ENCODE data around the gene LRIF1.
"Not testable (repeated sequence)": the region's sequence is repeated elsewhere in the genome, so short reads cannot be mapped to it uniquely, and the experiment has no call there.

The LRIF1 gene

GRCh38 chr1:110944806-110945205 lies 18.9 kb downstream of the LRIF1 start:
- no peaks in the 10 kb centered on the region for H3K36me3 ChIP-seq (ENCODE audit: control insufficient read depth, insufficient read depth, low read length)
- H3K4me1 ChIP-seq (ENCODE audit: control insufficient read depth, insufficient read depth, low read length): no peaks in the 10 kb centered on the region
- no peak overlapping the region for H3K9ac ChIP-seq (ENCODE audit: low read length)
- no peaks in the 10 kb centered on the region for H3K9me3 ChIP-seq (ENCODE audit: control insufficient read depth, low read length)
- no peak overlapping the region for H3K4me3 ChIP-seq (ENCODE audit: low read length)
- H3K27me3 ChIP-seq (ENCODE audit: control insufficient read depth, insufficient read depth, low read length): no peaks in the 10 kb centered on the region

DNA sequence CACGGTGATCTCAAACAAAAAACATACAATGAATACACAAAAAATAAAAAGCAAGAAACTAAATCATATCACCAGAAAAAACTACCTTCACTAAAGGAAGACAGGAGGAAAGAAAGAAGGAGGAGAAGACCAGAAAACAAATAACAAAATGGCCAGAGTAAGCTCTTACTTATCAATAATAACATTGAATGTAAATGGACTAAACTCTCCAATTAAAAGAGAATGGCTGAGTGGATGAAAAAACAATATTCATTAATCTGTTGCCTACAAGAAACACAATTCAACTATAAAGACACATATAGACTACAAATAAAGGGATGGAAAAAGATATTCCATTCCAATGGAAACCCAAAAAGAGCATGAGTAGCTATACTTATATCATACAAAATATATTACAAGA lies 27.2 kb downstream of the LRIF1 start:
- H3K9ac ChIP-seq (ENCODE audit: low read length): no peak overlapping the region
- no peaks in the 10 kb centered on the region for H3K9me3 ChIP-seq (ENCODE audit: control insufficient read depth, low read length)
- no peaks in the 10 kb centered on the region for H3K4me1 ChIP-seq (ENCODE audit: control insufficient read depth, insufficient read depth, low read length)

GRCh38 chr1:110931097-110931496 lies 32.6 kb downstream of the LRIF1 start:
- not testable (repeated sequence) for H3K4me3 ChIP-seq (ENCODE audit: low read length); H3K27me3 ChIP-seq (ENCODE audit: control insufficient read depth, insufficient read depth, low read length); H3K9me3 ChIP-seq (ENCODE audit: control insufficient read depth, low read length); H3K36me3 ChIP-seq (ENCODE audit: control insufficient read depth, insufficient read depth, low read length); H3K4me1 ChIP-seq (ENCODE audit: control insufficient read depth, insufficient read depth, low read length); H3K9ac ChIP-seq (ENCODE audit: low read length)

More for the DNA sequence above, 27.2 kb downstream of the LRIF1 start:
- no peaks in the 10 kb centered on the region for H3K27me3 ChIP-seq (ENCODE audit: control insufficient read depth, insufficient read depth, low read length)
- no peak overlapping the region for H3K4me3 ChIP-seq (ENCODE audit: low read length)
- no peaks in the 10 kb centered on the region for H3K36me3 ChIP-seq (ENCODE audit: control insufficient read depth, insufficient read depth, low read length)

DNA sequence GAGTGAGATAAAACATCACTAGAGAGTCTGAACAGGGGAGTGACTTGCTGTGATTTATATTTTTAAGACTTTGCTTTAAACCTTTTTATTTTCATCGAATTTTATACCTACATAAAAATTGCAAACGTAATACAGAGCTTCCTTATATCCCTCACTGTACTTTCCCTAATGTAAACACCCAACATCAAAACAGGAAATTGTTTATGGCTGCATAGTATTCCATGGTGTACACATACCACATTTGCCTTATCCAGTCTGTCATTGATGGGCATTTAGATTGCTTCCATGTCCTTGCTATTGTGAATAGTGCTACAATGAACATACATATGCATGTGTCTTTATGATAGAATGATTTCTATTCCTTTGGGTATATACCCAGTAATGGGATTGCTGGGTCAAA lies 34.8 kb downstream of the LRIF1 start:
- no peaks in the 10 kb centered on the region for H3K9me3 ChIP-seq (ENCODE audit: control insufficient read depth, low read length)
- H3K27me3 ChIP-seq (ENCODE audit: control insufficient read depth, insufficient read depth, low read length): no peaks in the 10 kb centered on the region
- no peak overlapping the region for H3K4me3 ChIP-seq (ENCODE audit: low read length)
- H3K4me1 ChIP-seq (ENCODE audit: control insufficient read depth, insufficient read depth, low read length): no peaks in the 10 kb centered on the region
- no peaks in the 10 kb centered on the region for H3K36me3 ChIP-seq (ENCODE audit: control insufficient read depth, insufficient read depth, low read length)
- no peak overlapping the region for H3K9ac ChIP-seq (ENCODE audit: low read length)

- H3K4me1 ChIP-seq (ENCODE audit: control insufficient read depth, insufficient read depth, low read length): no peaks in the 10 kb centered on the region
- no peaks in the 10 kb centered on the region for H3K27me3 ChIP-seq (ENCODE audit: control insufficient read depth, insufficient read depth, low read length)
- no peak overlapping the region for H3K4me3 ChIP-seq (ENCODE audit: low read length)
- no peaks in the 10 kb centered on the region for H3K9me3 ChIP-seq (ENCODE audit: control insufficient read depth, low read length)
- no peaks in the 10 kb centered on the region for H3K36me3 ChIP-seq (ENCODE audit: control insufficient read depth, insufficient read depth, low read length)
- H3K9ac ChIP-seq (ENCODE audit: low read length): no peak overlapping the region
These were observed 35.5 kb downstream of the LRIF1 start for GRCh38 chr1:110928191-110928590.

- no peak overlapping the region for H3K4me3 ChIP-seq (ENCODE audit: low read length)
- H3K9ac ChIP-seq (ENCODE audit: low read length): no peak overlapping the region
- no peaks in the 10 kb centered on the region for H3K9me3 ChIP-seq (ENCODE audit: control insufficient read depth, low read length)
- H3K36me3 ChIP-seq (ENCODE audit: control insufficient read depth, insufficient read depth, low read length): no peaks in the 10 kb centered on the region
- H3K4me1 ChIP-seq (ENCODE audit: control insufficient read depth, insufficient read depth, low read length): no peaks in the 10 kb centered on the region
- no peaks in the 10 kb centered on the region for H3K27me3 ChIP-seq (ENCODE audit: control insufficient read depth, insufficient read depth, low read length)
These were observed 36.1 kb downstream of the LRIF1 start for GRCh38 chr1:110927484-110928075.

- H3K4me1 ChIP-seq (ENCODE audit: control insufficient read depth, insufficient read depth, low read length): no peaks in the 10 kb centered on the region
- H3K4me3 ChIP-seq (ENCODE audit: low read length): no peak overlapping the region
- H3K27me3 ChIP-seq (ENCODE audit: control insufficient read depth, insufficient read depth, low read length): no peaks in the 10 kb centered on the region
- H3K9me3 ChIP-seq (ENCODE audit: control insufficient read depth, low read length): no peaks in the 10 kb centered on the region
- no peaks in the 10 kb centered on the region for H3K36me3 ChIP-seq (ENCODE audit: control insufficient read depth, insufficient read depth, low read length)
- no peak overlapping the region for H3K9ac ChIP-seq (ENCODE audit: low read length)
These were observed 41.8 kb downstream of the LRIF1 start for GRCh38 chr1:110921953-110922352.

GRCh38 chr1:110918016-110918415 lies 45.7 kb downstream of the LRIF1 start:
- no peaks in the 10 kb centered on the region for H3K36me3 ChIP-seq (ENCODE audit: control insufficient read depth, insufficient read depth, low read length)

DNA sequence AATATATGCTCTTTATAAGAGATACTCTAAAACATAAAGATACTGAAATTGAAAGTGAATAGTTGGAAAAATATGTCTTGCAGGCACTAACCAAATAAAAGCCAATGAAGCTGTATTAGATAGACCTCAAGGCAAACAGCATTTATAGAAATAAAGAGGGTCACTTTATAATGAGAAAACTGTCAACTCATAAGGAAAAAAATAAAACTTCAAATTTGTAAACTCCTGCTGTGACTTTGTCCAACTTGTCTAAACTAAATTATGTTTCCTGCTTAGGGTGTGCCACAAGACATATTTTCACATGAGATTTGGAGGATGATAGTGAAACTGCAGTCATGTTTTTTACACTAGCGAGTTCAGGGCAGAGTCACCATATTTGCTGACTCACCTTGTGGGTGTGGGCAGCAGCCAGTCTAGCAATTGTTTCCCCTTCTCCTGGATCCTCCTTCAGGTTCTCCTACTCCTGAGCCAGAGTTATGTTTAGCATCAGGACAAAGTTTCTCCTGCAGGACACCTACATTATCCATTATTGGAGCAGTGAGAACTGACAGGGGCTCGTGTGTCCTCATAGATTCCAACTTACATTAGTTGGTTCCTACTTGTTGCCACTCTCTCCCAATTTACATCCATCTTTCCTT lies 46.9 kb downstream of the LRIF1 start:
- H3K4me3 ChIP-seq (ENCODE audit: low read length): no peak overlapping the region
- H3K27me3 ChIP-seq (ENCODE audit: control insufficient read depth, insufficient read depth, low read length): no peaks in the 10 kb centered on the region
- no peaks in the 10 kb centered on the region for H3K36me3 ChIP-seq (ENCODE audit: control insufficient read depth, insufficient read depth, low read length)
- no peaks in the 10 kb centered on the region for H3K9me3 ChIP-seq (ENCODE audit: control insufficient read depth, low read length)
- no peak overlapping the region for H3K9ac ChIP-seq (ENCODE audit: low read length)
- H3K4me1 ChIP-seq (ENCODE audit: control insufficient read depth, insufficient read depth, low read length): no peaks in the 10 kb centered on the region

More at GRCh38 chr1:110918016-110918415, 45.7 kb downstream of the LRIF1 start:
- Histone ChIP-seq H3K9ac (ENCODE audit: low read length) (no peak overlapping the region), H3K27me3 (ENCODE audit: control insufficient read depth, insufficient read depth, low read length) (no peaks in the 10 kb centered on the region), H3K4me3 (ENCODE audit: low read length) (no peak overlapping the region), H3K9me3 (ENCODE audit: control insufficient read depth, low read length) (no peaks in the 10 kb centered on the region), H3K4me1 (ENCODE audit: control insufficient read depth, insufficient read depth, low read length) (no peaks in the 10 kb centered on the region)

DNA sequence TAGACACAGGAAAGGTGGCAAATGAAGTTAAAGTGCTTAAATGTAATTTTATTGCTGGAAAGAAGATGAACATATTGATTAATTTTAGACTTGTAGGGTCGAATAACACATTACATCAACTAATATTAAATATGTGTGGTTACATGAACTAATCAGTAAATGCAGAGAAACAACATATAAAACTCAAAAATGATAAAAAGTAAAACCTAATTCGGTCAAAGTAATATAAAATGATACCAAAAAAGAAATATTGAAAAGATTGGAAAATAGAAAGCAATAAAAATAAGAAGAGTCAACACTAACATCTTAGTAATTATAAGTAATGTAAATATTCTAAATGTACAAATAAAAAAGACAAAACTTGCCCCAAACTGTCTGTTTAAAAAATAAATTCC lies 47.5 kb downstream of the LRIF1 start:
- Histone ChIP-seq H3K9ac (ENCODE audit: low read length) (no peak overlapping the region), H3K4me3 (ENCODE audit: low read length) (no peak overlapping the region), H3K27me3 (ENCODE audit: control insufficient read depth, insufficient read depth, low read length) (no peaks in the 10 kb centered on the region), H3K4me1 (ENCODE audit: control insufficient read depth, insufficient read depth, low read length) (no peaks in the 10 kb centered on the region), H3K9me3 (ENCODE audit: control insufficient read depth, low read length) (no peaks in the 10 kb centered on the region), H3K36me3 (ENCODE audit: control insufficient read depth, insufficient read depth, low read length) (no peaks in the 10 kb centered on the region)

GRCh38 chr1:110915804-110916203 lies 47.9 kb downstream of the LRIF1 start:
- no peaks in the 10 kb centered on the region for H3K4me1 ChIP-seq (ENCODE audit: control insufficient read depth, insufficient read depth, low read length)
- H3K4me3 ChIP-seq (ENCODE audit: low read length): no peak overlapping the region
- no peaks in the 10 kb centered on the region for H3K36me3 ChIP-seq (ENCODE audit: control insufficient read depth, insufficient read depth, low read length)
- H3K9ac ChIP-seq (ENCODE audit: low read length): no peak overlapping the region
- no peaks in the 10 kb centered on the region for H3K27me3 ChIP-seq (ENCODE audit: control insufficient read depth, insufficient read depth, low read length)
- H3K9me3 ChIP-seq (ENCODE audit: control insufficient read depth, low read length): no peaks in the 10 kb centered on the region

- Histone ChIP-seq H3K9ac (ENCODE audit: low read length) (no peak overlapping the region), H3K9me3 (ENCODE audit: control insufficient read depth, low read length) (no peaks in the 10 kb centered on the region), H3K4me3 (ENCODE audit: low read length) (no peak overlapping the region), H3K36me3 (ENCODE audit: control insufficient read depth, insufficient read depth, low read length) (no peaks in the 10 kb centered on the region), H3K27me3 (ENCODE audit: control insufficient read depth, insufficient read depth, low read length) (no peaks in the 10 kb centered on the region), H3K4me1 (ENCODE audit: control insufficient read depth, insufficient read depth, low read length) (no peaks in the 10 kb centered on the region)
These were observed 49.0 kb downstream of the LRIF1 start for GRCh38 chr1:110914676-110915075.

DNA sequence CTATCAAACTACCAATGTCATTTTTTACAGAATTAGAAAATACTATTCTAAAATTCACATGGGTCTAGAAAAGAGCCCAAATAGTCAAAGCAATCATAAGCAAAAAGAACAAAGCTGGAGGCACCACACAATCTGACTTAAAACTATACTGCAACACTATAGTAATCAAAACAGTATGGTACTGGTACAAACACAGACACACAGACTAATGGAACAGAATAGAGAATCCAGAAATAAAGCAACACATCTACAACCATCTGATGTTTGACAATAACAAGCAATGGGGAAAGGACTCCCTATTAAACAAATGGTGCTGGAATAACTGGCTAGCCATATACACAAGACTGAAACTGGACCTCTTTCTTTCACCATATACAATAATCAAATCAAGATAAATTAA lies 50.9 kb downstream of the LRIF1 start:
- no peak overlapping the region for H3K9ac ChIP-seq (ENCODE audit: low read length)
- no peaks in the 10 kb centered on the region for H3K36me3 ChIP-seq (ENCODE audit: control insufficient read depth, insufficient read depth, low read length)

More for the DNA sequence above, 50.9 kb downstream of the LRIF1 start:
- H3K27me3 ChIP-seq (ENCODE audit: control insufficient read depth, insufficient read depth, low read length): no peaks in the 10 kb centered on the region
- H3K4me1 ChIP-seq (ENCODE audit: control insufficient read depth, insufficient read depth, low read length): no peaks in the 10 kb centered on the region
- H3K4me3 ChIP-seq (ENCODE audit: low read length): no peak overlapping the region
- H3K9me3 ChIP-seq (ENCODE audit: control insufficient read depth, low read length): no peaks in the 10 kb centered on the region
